Endothelial cell of umbilical vein (primary cell): ENCODE results near the gene C1QTNF2. TPM values are rescaled to one million over a fixed set of nuclear protein-coding genes. Genes with fewer than 3 reads are reported as not detected.

Experiments
- BruUV-seq: library from RNA; stranded (reverse); fragments of 400-500 nt; replicated peaks from 2 replicates; lab custom pipeline; 2021; lab: Mats Ljungman, UMichigan
- CTCF ChIA-PET: fragments of 300-600, 350-600 bp; sonication (Branson Sonifier 250); formaldehyde crosslinking; loops from one replicate; lab custom pipeline; 2021; ENCODE audit warnings: antibody characterized with exemption, inconsistent platforms; lab: Charles Lee
- POLR2A ChIA-PET: fragments of 300-600, 350-600 bp; sonication (Branson Sonifier 250); formaldehyde crosslinking; loops from one replicate; lab custom pipeline; 2021; ENCODE audit warnings: antibody characterized with exemption, inconsistent platforms; lab: Charles Lee
- DNase-seq: peaks from one replicate; pipeline ENCODE4 v3.0.0-alpha.2; 2011; ENCODE audit warnings: low read depth, low spot score
- FAIRE-seq: peaks from 2 replicates; lab custom pipeline; 2011; peaks lifted over from hg19 to GRCh38; lab: Jason Lieb, UNC
- H2AFZ ChIP-seq: 2 replicates; pipeline ENCODE4 v1.6.0; 2012; ENCODE audit warnings: low read depth, low read length, control low read depth, inconsistent platforms
- H3K27ac ChIP-seq: 2 replicates; pipeline ENCODE4 v1.5.1; 2011; ENCODE audit warnings: low read depth, mild to moderate bottlenecking, control low read depth, low read length, moderate library complexity; ENCODE audit not compliant: insufficient read depth
- H3K27me3 ChIP-seq, 2 experiments: 2 replicates each; pipeline versions ENCODE4 v1.6.0 to v1.6.1; 2011; ENCODE audit warnings: low read length in 2 of 2, mixed read lengths in 1 of 2; ENCODE audit not compliant: control insufficient read depth in 2 of 2, insufficient read depth in 2 of 2
- H3K36me3 ChIP-seq, 2 experiments: 2 replicates in 1 of 2; 3 replicates in 1 of 2; pipeline ENCODE4 v1.5.1; 2011; ENCODE audit warnings: low read length in 2 of 2, mild to moderate bottlenecking in 1 of 2, moderate library complexity in 1 of 2; ENCODE audit not compliant: control insufficient read depth in 2 of 2, insufficient read depth in 2 of 2; ENCODE audit errors: extremely low read depth in 1 of 2
- H3K4me1 ChIP-seq: 3 replicates; pipeline ENCODE4 v1.5.1; 2011; ENCODE audit warnings: mild to moderate bottlenecking, low read length; ENCODE audit not compliant: control insufficient read depth, insufficient read depth; ENCODE audit errors: extremely low read depth
- H3K4me2 ChIP-seq: 2 replicates; pipeline ENCODE4 v1.6.1; 2011; ENCODE audit warnings: low read length, control low read depth, mixed read lengths; ENCODE audit not compliant: insufficient read depth
- H3K4me3 ChIP-seq, 3 experiments: fragments of 200-600 bp in 1 of 3; sonication (generic), shearing (Covaris generic) in 1 of 3; replicated peaks in 1 of 3; 2 replicates each; pipeline ENCODE4 v1.5.1; 2011 to 2016; ENCODE audit warnings: control low read depth in 3 of 3, low read length in 3 of 3, mild to moderate bottlenecking in 2 of 3, inconsistent platforms in 1 of 3, low read depth in 1 of 3, moderate library complexity in 1 of 3; ENCODE audit not compliant: insufficient read depth in 1 of 3
- H3K79me2 ChIP-seq: 2 replicates; pipeline ENCODE4 v1.6.0; 2012; ENCODE audit warnings: low read length, inconsistent platforms; ENCODE audit not compliant: control insufficient read depth, insufficient read depth
- H3K9ac ChIP-seq: replicated peaks from 2 replicates; pipeline ENCODE3; 2011; ENCODE audit warnings: low read length, control low read depth; ENCODE audit not compliant: insufficient read depth; ENCODE audit errors: extremely low read depth
- H3K9me1 ChIP-seq: replicated peaks from 3 replicates; pipeline ENCODE4 v1.6.0; 2011; ENCODE audit warnings: mild to moderate bottlenecking, low read length; ENCODE audit not compliant: control insufficient read depth, insufficient read depth; ENCODE audit errors: extremely low read depth
- H3K9me3 ChIP-seq: replicated peaks from 2 replicates; pipeline ENCODE4 v1.5.1; 2012; ENCODE audit warnings: low read length, inconsistent platforms; ENCODE audit not compliant: control insufficient read depth, insufficient read depth
- H4K20me1 ChIP-seq: replicated peaks from 2 replicates; pipeline ENCODE3; 2011; ENCODE audit warnings: mild to moderate bottlenecking, low read length; ENCODE audit not compliant: control insufficient read depth, insufficient read depth; ENCODE audit errors: extremely low read depth
- EZH2 ChIP-seq: IDR thresholded peaks from 2 replicates; pipeline ENCODE4 v1.6.1; 2012; ENCODE audit warnings: borderline replicate concordance, low read depth, mild to moderate bottlenecking, moderate library complexity, low read length, inconsistent platforms; ENCODE audit not compliant: severe bottlenecking
- FOS ChIP-seq: IDR thresholded peaks from 2 replicates; pipeline ENCODE4 v1.6.1; 2011; ENCODE audit warnings: mild to moderate bottlenecking, low read length, moderate library complexity, borderline replicate concordance; ENCODE audit not compliant: insufficient read depth
- GATA2 ChIP-seq: IDR thresholded peaks from 2 replicates; pipeline ENCODE4 v1.7.0; 2011; ENCODE audit warnings: low read depth, mild to moderate bottlenecking, moderate library complexity, mixed read lengths, low read length; ENCODE audit not compliant: insufficient read length, insufficient read depth
- JUN ChIP-seq: IDR thresholded peaks from 2 replicates; pipeline ENCODE4 v1.6.1; 2011; ENCODE audit warnings: borderline replicate concordance, low read depth; ENCODE audit not compliant: insufficient read length, insufficient read depth
- MAX ChIP-seq: IDR thresholded peaks from 2 replicates; pipeline ENCODE4 v1.6.1; 2011; ENCODE audit not compliant: insufficient read depth, insufficient read length
- MYC ChIP-seq: IDR thresholded peaks from one replicate; pipeline ENCODE4 v1.6.1; 2011; ENCODE audit warnings: mild to moderate bottlenecking, low read depth, low read length
- POLR2A ChIP-seq: IDR thresholded peaks from 2 replicates; pipeline ENCODE4 v1.6.1; 2012; ENCODE audit warnings: low read depth, mild to moderate bottlenecking, control low read depth, low read length
- POLR2AphosphoS5 ChIP-seq: IDR thresholded peaks from 2 replicates; pipeline ENCODE4 v1.6.1; 2012; ENCODE audit warnings: low read depth, mild to moderate bottlenecking, control low read depth, low read length, moderate library complexity; ENCODE audit not compliant: insufficient read depth
- dilution Hi-C: fragments of 300-500 bp; cut with MboI; formaldehyde crosslinking; loops from one replicate; pipeline ENCODE4 v1.15.0; 2019; ENCODE audit warnings: low sequenced_read_pairs; ENCODE audit not compliant: extremely low pct_ligation_motif_present
- intact Hi-C: fragments of 100-400 bp; cut with micrococcal nuclease; formaldehyde crosslinking; loops from one replicate; pipeline ENCODE4 v1.10.0; 2022
- polyA plus RNA-seq, 4 experiments: library from polyadenylated mRNA; depleted of rRNA in 3 of 4; stranded (reverse) in 3 of 4; unstranded in 1 of 4; fragments of >200 nt; gene quantifications; 2 replicates each; pipeline versions ENCODE4 v1.2.1 to v1.2.3, GENCODE V29; 2011 to 2012; ENCODE audit warnings: missing spikeins in 1 of 4
- total RNA-seq: library from RNA; stranded (reverse); gene quantifications from 2 replicates; pipeline ENCODE4 v1.2.3, GENCODE V29; 2021
- TF ChIP-seq, protein P1 (sequence below), 2 donors: IDR thresholded peaks; 1 replicate in 1 of 2; 2 replicates in 1 of 2; pipeline ENCODE4 v1.5.1; 2011; ENCODE audit warnings: low read length in 2 of 2, mild to moderate bottlenecking in 2 of 2, moderate library complexity in 2 of 2, control low read depth in 1 of 2, inconsistent platforms in 1 of 2, low read depth in 1 of 2; ENCODE audit not compliant: insufficient read depth in 1 of 2; ENCODE audit errors: extremely low read depth in 1 of 2

C1QTNF2 gene
- total and polyA plus RNA-seq, 2 donors (not counting 3 experiments of a cell fraction or from before 2014, with no cell fraction given): 0.52 to 0.53 TPM

- DNase-seq (no peak), FAIRE-seq (no peak)
- H3K9ac ChIP-seq: no peak overlapping the region
- H3K27ac ChIP-seq: no peak overlapping the region
- no peaks in the 10 kb centered on the region for H3K9me3 ChIP-seq
- H3K9me1 ChIP-seq: no peaks in the 10 kb centered on the region
- H3K4me3 ChIP-seq: no peak overlapping the region
- H3K4me2 ChIP-seq: no peak overlapping the region
- BruUV-seq: no TSS peak
- ChIA-PET CTCF (interaction anchor here (0.9 kb wide), 1 partner anchor 15 kb away, joined by 3 read pairs; no protein-coding TSS in a partner anchor), POLR2A (no interaction called here)
- H4K20me1 ChIP-seq: no peaks in the 10 kb centered on the region
- no peak for TF ChIP-seq MYC
- intact Hi-C loops (no loop called here), dilution Hi-C loops (no loop called here)
- H3K79me2 ChIP-seq: no peaks in the 10 kb centered on the region
- H3K4me1 ChIP-seq: no peaks in the 10 kb centered on the region
- H3K36me3 ChIP-seq: no peaks in the 10 kb centered on the region
- peaks cover 0 to 2% of the 10 kb centered on the region in 2 experiments for H3K27me3 ChIP-seq
- H2AFZ ChIP-seq: no peak overlapping the region
Observed at GRCh38 chr5:160327818-160328217, 42.6 kb downstream of the C1QTNF2 start.

- intact Hi-C loops (no loop called here), dilution Hi-C loops (no loop called here)
- no peaks in the 10 kb centered on the region for H3K4me1 ChIP-seq
- no peak for TF ChIP-seq FOS
- TF ChIP-seq, protein P1, sequence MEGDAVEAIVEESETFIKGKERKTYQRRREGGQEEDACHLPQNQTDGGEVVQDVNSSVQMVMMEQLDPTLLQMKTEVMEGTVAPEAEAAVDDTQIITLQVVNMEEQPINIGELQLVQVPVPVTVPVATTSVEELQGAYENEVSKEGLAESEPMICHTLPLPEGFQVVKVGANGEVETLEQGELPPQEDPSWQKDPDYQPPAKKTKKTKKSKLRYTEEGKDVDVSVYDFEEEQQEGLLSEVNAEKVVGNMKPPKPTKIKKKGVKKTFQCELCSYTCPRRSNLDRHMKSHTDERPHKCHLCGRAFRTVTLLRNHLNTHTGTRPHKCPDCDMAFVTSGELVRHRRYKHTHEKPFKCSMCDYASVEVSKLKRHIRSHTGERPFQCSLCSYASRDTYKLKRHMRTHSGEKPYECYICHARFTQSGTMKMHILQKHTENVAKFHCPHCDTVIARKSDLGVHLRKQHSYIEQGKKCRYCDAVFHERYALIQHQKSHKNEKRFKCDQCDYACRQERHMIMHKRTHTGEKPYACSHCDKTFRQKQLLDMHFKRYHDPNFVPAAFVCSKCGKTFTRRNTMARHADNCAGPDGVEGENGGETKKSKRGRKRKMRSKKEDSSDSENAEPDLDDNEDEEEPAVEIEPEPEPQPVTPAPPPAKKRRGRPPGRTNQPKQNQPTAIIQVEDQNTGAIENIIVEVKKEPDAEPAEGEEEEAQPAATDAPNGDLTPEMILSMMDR (IDR thresholded peaks at IDR 0.05; ENCODE audit: extremely low read depth in 1 of 2, insufficient read depth in 1 of 2, low read depth in 1 of 2, low read length in 2 of 2): no peak
- no peak for TF ChIP-seq GATA2
- no peak for TF ChIP-seq EZH2
- TF ChIP-seq POLR2AphosphoS5: no peak
- no peak for TF ChIP-seq MAX
- TF ChIP-seq JUN: no peak
- no peak for TF ChIP-seq POLR2A
- no peak for TF ChIP-seq MYC
- no peaks in the 10 kb centered on the region for H3K9me1 ChIP-seq
- no peaks in the 10 kb centered on the region for H3K36me3 ChIP-seq
- no peaks in the 10 kb centered on the region for H3K79me2 ChIP-seq
- no peaks in the 10 kb centered on the region for H4K20me1 ChIP-seq
- no peak overlapping the region for H3K9ac ChIP-seq
- no peak overlapping the region for H3K4me2 ChIP-seq
- DNase-seq (no peak), FAIRE-seq (no peak)
- no peak overlapping the region for H3K4me3 ChIP-seq
- H2AFZ ChIP-seq: no peak overlapping the region
- POLR2A ChIA-PET: no interaction called here
- no peaks in the 10 kb centered on the region for H3K27me3 ChIP-seq
- no TSS peak for BruUV-seq
- CTCF ChIA-PET: interaction anchor here (0.8 to 0.9 kb wide), 2 partner anchors 16 to 305 kb away, joined by 3 read pairs; no protein-coding TSS in a partner anchor
- no peak overlapping the region for H3K27ac ChIP-seq
- no peaks in the 10 kb centered on the region for H3K9me3 ChIP-seq
Observed at GRCh38 chr5:160326981-160327380, 43.4 kb downstream of the C1QTNF2 start.
